H1 (cell line): ENCODE data around the gene ZBTB18. TPM values are rescaled to one million over a fixed set of nuclear protein-coding genes. Genes with fewer than 3 reads are reported as not detected.

Source experiments
- CTCF ChIA-PET: fragments of 300-600 bp; sonication (Branson Sonifier 250); formaldehyde crosslinking; loops from one replicate; lab custom pipeline; 2021; ENCODE audit not compliant: partially characterized antibody; lab: Charles Lee
- POLR2A ChIA-PET: fragments of 300-600 bp; sonication (Branson Sonifier 250); formaldehyde crosslinking; loops from one replicate; lab custom pipeline; 2021; ENCODE audit warnings: inconsistent platforms; ENCODE audit not compliant: partially characterized antibody; lab: Charles Lee
- DNase-seq, 2 experiments: peaks; one replicate each; pipeline versions ENCODE4 v3.0.0 to v3.0.0-alpha.2; 2010 to 2022; ENCODE audit warnings: low spot score in 2 of 2, low read depth in 1 of 2, mixed read lengths in 1 of 2
- FAIRE-seq: peaks from 2 replicates; lab custom pipeline; 2011; peaks lifted over from hg19 to GRCh38; lab: Jason Lieb, UNC
- H2AFZ ChIP-seq: 2 replicates; pipeline ENCODE4 v1.8.1; 2012; ENCODE audit warnings: low read length, inconsistent platforms
- H2AK5ac ChIP-seq: 2 replicates; pipeline ENCODE4 v1.6.1; 2013; ENCODE audit warnings: low read depth, low read length
- H2BK120ac ChIP-seq: replicated peaks from 2 replicates; pipeline ENCODE3; 2013; ENCODE audit warnings: low read depth, low read length, inconsistent platforms
- H2BK12ac ChIP-seq: 2 replicates; pipeline ENCODE4 v1.6.1; 2013; ENCODE audit warnings: low read depth, low read length
- H2BK15ac ChIP-seq: 2 replicates; pipeline ENCODE4 v1.6.1; 2013; ENCODE audit warnings: low read length
- H2BK20ac ChIP-seq: 2 replicates; pipeline ENCODE4 v1.6.1; 2013; ENCODE audit warnings: low read length
- H2BK5ac ChIP-seq: 2 replicates; pipeline ENCODE4 v1.6.1; 2013; ENCODE audit warnings: low read depth, low read length
- H3K14ac ChIP-seq: 2 replicates; pipeline ENCODE4 v1.6.1; 2013; ENCODE audit warnings: inconsistent platforms; ENCODE audit not compliant: insufficient read length
- H3K18ac ChIP-seq: 2 replicates; pipeline ENCODE4 v1.6.1; 2013; ENCODE audit warnings: low read length; ENCODE audit errors: extremely low read depth
- H3K23ac ChIP-seq: 2 replicates; pipeline ENCODE4 v1.6.1; 2013; ENCODE audit warnings: inconsistent platforms; ENCODE audit not compliant: insufficient read length
- H3K23me2 ChIP-seq: 2 replicates; pipeline ENCODE4 v1.6.1; 2013; ENCODE audit warnings: low read depth, low read length
- H3K27ac ChIP-seq: 2 replicates; pipeline ENCODE4 v1.6.1; 2011; ENCODE audit warnings: low read depth, low read length, inconsistent platforms
- H3K27me3 ChIP-seq, 4 experiments: replicated peaks in 1 of 4; 1 replicate in 1 of 4; 2 replicates in 3 of 4; pipeline versions ENCODE4 v1.6.1 to v1.8.1; 2011 to 2013; ENCODE audit warnings: low read length in 3 of 4, mild to moderate bottlenecking in 3 of 4, inconsistent platforms in 2 of 4, mixed read lengths in 2 of 4, moderate library complexity in 1 of 4; ENCODE audit not compliant: control insufficient read depth in 3 of 4, insufficient read depth in 3 of 4; ENCODE audit errors: extremely low read depth in 1 of 4
- H3K36me3 ChIP-seq, 4 experiments: 2 replicates each; pipeline versions ENCODE4 v1.6.1 to v1.8.1; 2011 to 2013; ENCODE audit warnings: mild to moderate bottlenecking in 4 of 4, low read length in 3 of 4, moderate library complexity in 2 of 4, control low read depth in 1 of 4, inconsistent platforms in 1 of 4; ENCODE audit not compliant: insufficient read depth in 4 of 4, control insufficient read depth in 2 of 4
- H3K4ac ChIP-seq: replicated peaks from 2 replicates; pipeline ENCODE3; 2013; ENCODE audit warnings: low read length, low read depth, mixed read lengths, inconsistent platforms; ENCODE audit not compliant: insufficient read length
- H3K4me1 ChIP-seq, 4 experiments: replicated peaks in 1 of 4; 1 replicate in 1 of 4; 2 replicates in 3 of 4; pipeline versions ENCODE4 v1.6.1 to v1.8.1; 2011 to 2013; ENCODE audit warnings: low read length in 3 of 4, inconsistent platforms in 2 of 4, mixed read lengths in 1 of 4; ENCODE audit not compliant: insufficient read depth in 4 of 4, control insufficient read depth in 3 of 4
- H3K4me2 ChIP-seq, 2 experiments: 2 replicates each; pipeline versions ENCODE4 v1.6.1 to v1.8.1; 2011 to 2013; ENCODE audit warnings: low read depth in 2 of 2, low read length in 2 of 2, control low read depth in 1 of 2, inconsistent platforms in 1 of 2, mild to moderate bottlenecking in 1 of 2; ENCODE audit not compliant: insufficient read depth in 1 of 2
- H3K4me3 ChIP-seq, 4 experiments: fragments of 200-600, 300-600 bp in 1 of 4; sonication (generic), shearing (Covaris generic), sonication (Bioruptor Twin) in 1 of 4; 2 replicates each; pipeline versions ENCODE4 v1.5.1 to v1.8.1; 2011 to 2016; ENCODE audit warnings: low read length in 4 of 4, low read depth in 3 of 4, control low read depth in 2 of 4, inconsistent platforms in 2 of 4, mild to moderate bottlenecking in 2 of 4, mixed read lengths in 1 of 4, moderate library complexity in 1 of 4; ENCODE audit not compliant: insufficient read depth in 2 of 4; ENCODE audit errors: extremely low read depth in 1 of 4
- H3K56ac ChIP-seq: replicated peaks from 2 replicates; pipeline ENCODE3; 2013; ENCODE audit warnings: low read depth, mild to moderate bottlenecking, mixed read lengths, low read length, inconsistent platforms; ENCODE audit not compliant: insufficient read length
- H3K79me1 ChIP-seq: 2 replicates; pipeline ENCODE4 v1.6.1; 2013; ENCODE audit warnings: low read depth, low read length, control low read depth
- H3K79me2 ChIP-seq, 2 experiments: 2 replicates each; pipeline versions ENCODE4 v1.6.1 to v1.8.1; 2012 to 2013; ENCODE audit warnings: low read length in 2 of 2, mild to moderate bottlenecking in 2 of 2, inconsistent platforms in 1 of 2; ENCODE audit not compliant: insufficient read depth in 2 of 2, control insufficient read depth in 1 of 2
- H3K9ac ChIP-seq, 4 experiments: replicated peaks in 1 of 4; 1 replicate in 1 of 4; 2 replicates in 3 of 4; pipeline versions ENCODE4 v1.6.1 to v1.8.1; 2011 to 2013; ENCODE audit warnings: low read depth in 3 of 4, low read length in 3 of 4, control low read depth in 2 of 4, mild to moderate bottlenecking in 2 of 4, moderate library complexity in 2 of 4, inconsistent platforms in 1 of 4; ENCODE audit errors: extremely low read depth in 1 of 4
- H3K9me3 ChIP-seq, 2 experiments: 2 replicates each; pipeline versions ENCODE4 v1.6.1 to v1.8.1; 2012 to 2013; ENCODE audit warnings: mild to moderate bottlenecking in 2 of 2, moderate library complexity in 2 of 2, control low read depth in 1 of 2, inconsistent platforms in 1 of 2, low read depth in 1 of 2, low read length in 1 of 2, mixed read lengths in 1 of 2; ENCODE audit not compliant: insufficient read depth in 2 of 2
- H4K20me1 ChIP-seq, 2 experiments: replicated peaks in 1 of 2; 2 replicates each; pipeline versions ENCODE3 to v1.8.1; 2011 to 2013; ENCODE audit warnings: inconsistent platforms in 2 of 2, low read length in 2 of 2, mild to moderate bottlenecking in 1 of 2; ENCODE audit not compliant: insufficient read depth in 2 of 2, control insufficient read depth in 1 of 2
- H4K5ac ChIP-seq: 2 replicates; pipeline ENCODE4 v1.6.1; 2013; ENCODE audit warnings: low read length, low read depth, mixed read lengths, inconsistent platforms; ENCODE audit not compliant: insufficient read length
- H4K8ac ChIP-seq: 2 replicates; pipeline ENCODE4 v1.8.0; 2013; ENCODE audit warnings: mild to moderate bottlenecking, moderate library complexity, low read length, inconsistent platforms; ENCODE audit not compliant: insufficient read depth; ENCODE audit errors: extremely low read depth
- H4K91ac ChIP-seq: replicated peaks from 2 replicates; pipeline ENCODE3; 2013; ENCODE audit warnings: low read length, mixed read lengths, inconsistent platforms; ENCODE audit not compliant: insufficient read length
- SIN3A ChIP-seq, 2 experiments: IDR thresholded peaks in 1 of 2; conservative IDR thresholded peaks in 1 of 2; 2 replicates each; pipeline ENCODE4 v1.6.1; 2011 to 2012; ENCODE audit warnings: low read length in 2 of 2, improper control_type of control experiment in 1 of 2, low read depth in 1 of 2, mild to moderate bottlenecking in 1 of 2
- SP1 ChIP-seq: IDR thresholded peaks from 2 replicates; pipeline ENCODE4 v1.6.1; 2011; ENCODE audit warnings: low read depth, low read length
- WGBS, 2 experiments: shearing (Covaris generic) in 1 of 2; methylation state at CpG; one replicate each; pipeline versions ENCODE4 v1.1.6 to v1.1.7; 2013 to 2015; ENCODE audit warnings: low lambda C conversion rate in 2 of 2, mixed read lengths in 2 of 2, inconsistent platforms in 1 of 2, low coverage in 1 of 2, missing lambda C conversion rate in 1 of 2; ENCODE audit not compliant: insufficient replicate concordance in 2 of 2, insufficient coverage in 1 of 2, insufficient read length in 1 of 2; ENCODE audit errors: extremely low coverage in 1 of 2, missing lambda C conversion rate in 1 of 2; 5-methylcytosine and 5-hydroxymethylcytosine counted together
- polyA plus RNA-seq, 7 experiments: library from polyadenylated mRNA; depleted of rRNA in 3 of 7; stranded (reverse) in 5 of 7; unstranded in 2 of 7; fragments of >200 nt in 5 of 7; fragments of 200-250 nt in 2 of 7; gene quantifications; 1 replicate in 5 of 7; 2 replicates in 1 of 7; 4 replicates in 1 of 7; pipeline versions ENCODE4 v1.2.1 to v1.2.3, GENCODE V29; 2011 to 2013; ENCODE audit warnings: missing spikeins in 2 of 7, mixed read lengths in 2 of 7
- total RNA-seq: library from RNA; stranded (reverse); fragmentation: NEBNext Ultra II Directional; extraction: Animal tissue kit (Norgen Biotek cat#: 25700); gene quantifications from 2 replicates; pipeline ENCODE4 v1.2.1, GENCODE V29; 2021

ZBTB18 gene
- total and polyA plus RNA-seq, 2 of the 8 experiments (the other 6 are each of a cell fraction or from before 2014, with no cell fraction given): 8.5 to 14.4 TPM

DNA sequence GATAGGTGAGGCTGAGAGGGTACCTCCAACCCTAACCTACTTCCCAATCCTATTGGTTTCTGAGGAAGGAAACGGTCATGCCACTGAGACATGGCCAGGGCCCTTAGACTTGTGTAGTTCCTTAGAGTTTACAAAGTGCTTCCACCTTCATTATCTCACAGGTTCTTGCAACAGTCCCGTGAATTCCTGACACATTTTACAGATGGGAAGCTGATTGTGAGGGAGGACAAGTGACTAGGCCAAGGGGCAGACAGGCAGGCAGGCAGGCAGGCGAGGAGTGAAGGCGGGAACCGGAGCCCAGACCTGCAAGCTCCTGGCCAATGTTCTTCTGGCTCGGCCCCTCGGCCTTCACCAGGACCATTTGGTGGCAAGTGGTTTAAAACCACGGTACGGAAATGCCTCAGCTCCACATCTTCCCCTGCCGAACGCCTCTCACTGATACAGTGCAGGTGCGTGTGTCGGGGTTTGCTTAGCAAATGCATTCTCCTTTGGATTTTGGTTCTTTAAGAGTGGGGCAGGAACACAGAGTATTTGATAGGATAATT is 45.1 kb downstream of the ZBTB18 start:
- H3K18ac ChIP-seq: no peak overlapping the region
- POLR2A ChIA-PET: no interaction called here
- H3K4me2 ChIP-seq: no peak overlapping the region
- H2BK20ac ChIP-seq: no peak overlapping the region
- H3K36me3 ChIP-seq: no peaks in the 10 kb centered on the region
- H3K9me3 ChIP-seq: no peaks in the 10 kb centered on the region
- no peak for FAIRE-seq
- DNase-seq: no peak
- no peak overlapping the region for H4K91ac ChIP-seq
- no peak overlapping the region for H3K27ac ChIP-seq
- no peak overlapping the region for H3K4me3 ChIP-seq
- H2AK5ac ChIP-seq: no peak overlapping the region
- H2BK120ac ChIP-seq: no peak overlapping the region
- H2BK12ac ChIP-seq: no peak overlapping the region
- CTCF ChIA-PET: no interaction called here
- no peak overlapping the region for H3K14ac ChIP-seq
- H4K8ac ChIP-seq: no peak overlapping the region; the same call in 1 of the 2 replicates
- no peaks in the 10 kb centered on the region for H3K4me1 ChIP-seq
- H3K9ac ChIP-seq: no peak overlapping the region
- no peak overlapping the region for H3K23ac ChIP-seq
- H3K79me2 ChIP-seq: no peaks in the 10 kb centered on the region
- H2AFZ ChIP-seq: no peak overlapping the region
- H3K27me3 ChIP-seq: no peaks in the 10 kb centered on the region
- no peaks in the 10 kb centered on the region for H3K79me1 ChIP-seq
- no peak overlapping the region for H3K4ac ChIP-seq
- no peak overlapping the region for H3K56ac ChIP-seq
- no peak overlapping the region for H2BK5ac ChIP-seq
- no peaks in the 10 kb centered on the region for H4K20me1 ChIP-seq
- 86% methylated on average over 13 of the region's 13 CpGs; no CpG with 5 or more reads in 1 of the 2 experiments for WGBS, 2 experiments
- no peak overlapping the region for H4K5ac ChIP-seq
- no peak overlapping the region for H2BK15ac ChIP-seq
- no peaks in the 10 kb centered on the region; the same call in 1 of the 2 replicates for H3K23me2 ChIP-seq
- no peak for TF ChIP-seq SIN3A (conservative IDR thresholded peaks at IDR 0.05 in 1 of 2, IDR thresholded peaks at IDR 0.05 in 1 of 2; ENCODE audit: low read depth in 1 of 2, low read length in 2 of 2)
- no peak for TF ChIP-seq SP1
